ENCODE results near the gene CHMP4A.
A peak's percentile ranks its signal among the peaks of the same experiment; 100 is the strongest.

CHMP4A gene

DNA sequence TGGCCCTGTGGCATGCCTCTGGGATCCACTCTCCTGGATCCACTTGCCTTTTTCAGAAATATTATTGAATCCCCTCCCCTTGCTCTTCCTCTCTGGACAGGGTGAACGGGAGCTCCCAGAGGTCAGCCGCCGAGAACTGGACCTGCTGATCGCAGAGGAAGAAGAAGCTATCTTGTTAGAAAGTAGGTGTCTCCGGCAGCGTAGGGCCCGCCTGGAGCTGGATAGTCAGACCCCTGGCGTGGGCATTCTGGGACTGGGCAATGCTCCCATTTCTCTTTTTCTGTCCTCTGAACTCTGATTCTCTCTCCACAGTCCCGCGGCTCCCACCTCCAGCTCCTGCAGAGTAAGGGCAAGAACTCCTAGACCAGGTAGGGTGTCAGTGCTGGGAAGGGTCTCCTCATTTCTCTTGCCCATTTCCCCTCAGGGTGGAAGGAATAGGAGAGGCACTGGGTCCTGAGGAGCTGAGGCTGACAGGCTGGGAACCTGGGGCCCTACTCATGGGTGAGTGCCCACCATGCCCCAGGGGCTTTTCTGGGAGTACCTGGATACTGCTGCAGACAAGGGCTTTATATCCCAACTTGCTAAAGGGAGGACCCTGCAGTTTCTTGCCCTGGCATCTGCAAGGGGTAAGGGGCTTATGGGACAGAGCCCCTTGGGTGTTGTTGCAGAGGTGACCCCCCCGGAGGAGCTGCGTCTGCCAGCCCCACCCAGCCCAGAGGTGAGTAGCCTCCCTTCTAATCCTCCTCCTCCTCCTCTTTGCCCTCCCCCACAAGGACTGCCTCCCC is 36.1 kb downstream of the CHMP4A start:
- DNase-seq: no peak

GRCh38 chr14:24176599-24176998 is 36.7 kb downstream of the CHMP4A start:
- no peak for DNase-seq

DNA sequence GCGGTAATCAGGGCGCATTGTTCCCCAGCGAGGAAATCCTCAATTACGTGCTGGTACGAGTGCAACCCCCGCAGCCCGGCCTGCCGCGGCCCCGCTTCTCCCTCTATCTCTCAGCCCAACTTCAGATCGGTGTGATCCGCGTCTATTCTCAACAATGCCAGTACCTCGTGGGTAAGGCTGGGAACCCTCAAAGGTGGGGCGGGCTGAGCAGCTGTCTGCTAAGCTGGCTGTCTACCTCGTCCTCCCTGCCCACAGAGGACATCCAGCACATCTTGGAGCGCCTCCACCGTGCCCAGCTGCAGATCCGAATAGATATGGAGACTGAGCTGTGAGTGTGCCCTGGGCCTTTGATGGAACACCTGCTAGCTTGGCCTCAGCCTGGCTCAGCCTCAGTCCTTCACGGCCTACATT is 40.4 kb downstream of the CHMP4A start:
- no peak for DNase-seq

DNA sequence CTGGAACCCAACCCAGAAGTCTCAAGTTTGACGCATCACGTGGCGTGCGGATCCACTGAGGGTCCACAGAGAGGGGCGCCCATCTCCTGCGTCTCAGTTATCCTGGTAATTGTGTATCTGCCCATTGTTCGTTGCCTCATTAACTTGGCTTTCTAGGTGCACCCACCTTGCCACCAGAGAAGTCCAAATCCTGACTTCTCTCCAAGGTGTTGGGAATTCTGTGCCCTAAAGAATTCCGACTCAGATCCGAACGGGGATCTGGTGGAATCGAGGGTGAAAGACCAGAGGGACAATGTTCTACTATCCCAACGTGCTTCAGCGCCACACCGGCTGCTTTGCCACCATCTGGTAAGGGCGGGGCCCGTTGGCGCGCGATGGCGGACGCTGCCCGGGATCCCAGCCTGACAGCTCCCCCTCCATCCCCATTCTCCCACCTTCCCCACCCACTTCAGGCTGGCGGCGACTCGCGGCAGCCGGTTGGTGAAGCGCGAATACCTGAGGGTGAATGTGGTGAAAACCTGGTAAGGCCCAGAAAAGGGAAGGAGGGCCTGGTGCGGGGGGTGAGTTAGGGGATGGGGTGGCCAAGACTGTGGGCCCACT is 40.9 kb downstream of the CHMP4A start:
- peak; percentile 18 for DNase-seq

- DNase-seq: peak; percentile 98
Measured at GRCh38 chr14:24171422-24172260, 41.6 kb downstream of the CHMP4A start, which contains the start of gene REC8. Gene REC8, plus strand, starts transcription at chr14:24172080. Its CDS starts 473 bp downstream, at chr14:24172553.

- DNase-seq: no peak
Measured at GRCh38 chr14:24167469-24168114, 45.7 kb downstream of the CHMP4A start.

DNA sequence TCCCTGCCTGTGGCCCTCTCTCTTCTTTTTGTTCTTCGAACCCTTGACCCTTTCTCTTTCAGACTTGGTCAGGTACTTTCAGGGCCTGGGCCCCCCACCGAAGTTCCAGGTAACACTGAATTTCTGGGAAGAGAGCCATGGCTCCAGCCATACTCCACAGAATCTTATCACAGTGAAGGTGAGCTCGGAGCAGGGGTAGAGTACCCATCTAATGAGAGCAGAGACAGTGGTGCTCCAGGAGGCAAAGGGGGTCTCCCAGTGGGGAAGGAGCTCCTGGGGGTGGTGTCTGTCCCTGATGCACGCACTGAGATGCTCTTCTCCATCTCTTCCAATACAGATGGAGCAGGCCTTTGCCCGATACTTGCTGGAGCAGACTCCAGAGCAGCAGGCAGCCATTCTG is 47.5 kb downstream of the CHMP4A start:
- no peak for DNase-seq

- DNase-seq: no peak
Measured at GRCh38 chr14:24164518-24164991, 48.7 kb downstream of the CHMP4A start.

DNA sequence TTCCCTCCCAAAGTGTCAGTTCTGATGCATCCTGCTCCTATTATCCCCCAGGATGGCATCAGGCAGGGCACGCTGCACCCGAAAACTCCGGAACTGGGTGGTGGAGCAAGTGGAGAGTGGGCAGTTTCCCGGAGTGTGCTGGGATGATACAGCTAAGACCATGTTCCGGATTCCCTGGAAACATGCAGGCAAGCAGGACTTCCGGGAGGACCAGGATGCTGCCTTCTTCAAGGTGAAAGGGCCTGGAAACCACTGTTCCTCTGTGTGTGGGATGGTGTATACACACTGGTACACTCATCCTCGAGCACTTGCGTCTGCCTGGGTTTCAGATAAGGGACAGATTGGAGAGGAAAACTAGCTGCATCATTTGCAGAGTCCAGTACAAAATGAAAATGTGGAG is 51.2 kb downstream of the CHMP4A start:
- no peak for DNase-seq

DNA sequence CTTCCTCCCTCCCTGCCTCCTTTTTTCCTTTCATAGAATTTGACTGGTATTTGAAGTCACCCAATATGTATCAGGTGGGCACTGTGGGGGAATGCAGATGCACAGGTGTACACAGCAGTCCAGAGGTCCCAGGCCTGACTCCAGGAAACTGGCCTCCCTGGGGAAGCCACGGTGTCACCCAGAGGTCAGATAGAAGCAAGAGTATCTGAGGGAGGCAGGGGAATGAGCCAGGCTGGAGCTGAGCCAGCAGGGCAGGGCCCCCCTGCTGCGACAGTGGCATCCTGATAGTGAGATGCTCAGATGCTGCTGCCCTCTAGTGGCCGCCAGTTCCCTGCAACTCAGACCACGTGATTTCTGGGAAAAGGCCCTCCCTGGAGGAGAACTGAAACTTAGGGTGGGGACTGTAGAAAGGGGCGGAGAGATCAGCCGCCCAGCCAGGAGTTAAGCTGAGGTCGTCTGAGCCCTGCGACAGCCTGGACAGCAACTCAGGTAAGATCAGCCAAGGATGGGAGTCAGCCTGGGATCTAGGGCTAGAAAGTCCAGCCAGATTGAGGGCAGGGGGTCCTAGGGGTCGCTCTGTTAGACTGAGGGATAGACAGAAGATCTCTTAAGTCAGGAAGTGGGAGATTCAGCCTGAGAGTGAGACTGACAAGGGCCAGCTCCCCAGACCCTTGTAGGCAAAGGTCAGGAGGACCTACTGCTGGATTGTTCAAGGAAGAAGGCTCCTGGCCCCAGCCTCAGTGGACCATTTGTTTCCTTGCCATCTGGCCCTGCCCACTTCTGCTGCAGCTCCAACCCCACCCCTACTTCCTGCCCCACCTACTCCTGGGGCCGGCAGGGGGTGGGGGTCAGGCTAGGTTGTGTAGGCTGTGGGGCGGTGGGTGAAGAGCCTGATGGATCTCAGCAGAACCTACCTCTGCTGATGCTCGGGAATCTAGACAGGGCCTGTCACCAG is 52.2 kb downstream of the CHMP4A start, which contains the start of gene IRF9:
Gene IRF9, plus strand, starts transcription at position 416 of the 955 bp plus-strand sequence. CDS start 880 bp downstream, outside the sequence.
- peak; percentile 94 for DNase-seq

DNA sequence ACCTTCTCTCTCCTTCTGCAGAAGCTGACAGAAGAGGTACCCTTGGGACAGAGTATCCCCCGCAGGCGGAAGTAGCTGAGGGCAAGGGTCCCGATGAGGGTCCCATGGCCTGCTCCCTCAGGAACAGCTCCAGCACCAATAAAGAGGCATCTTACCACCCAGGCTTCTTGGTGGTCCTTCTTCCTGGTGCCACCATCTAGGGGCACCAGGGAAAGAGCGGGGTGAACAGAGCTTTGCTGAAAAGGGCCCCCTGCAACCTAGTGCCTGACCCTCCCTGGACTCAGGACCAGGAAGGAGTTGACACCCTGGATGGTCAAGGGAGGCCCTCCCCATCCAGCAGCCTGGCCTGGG is 52.8 kb downstream of the CHMP4A start:
- no peak for DNase-seq

- DNase-seq: no peak
Measured at GRCh38 chr14:24159777-24160498, 53.4 kb downstream of the CHMP4A start.

Measured in NCI-H1694 (cell line).